Fibroblast of the aortic adventitia (primary cell): ENCODE data around the gene REXO2. TPM values are rescaled to one million over a fixed set of nuclear protein-coding genes. Genes with fewer than 3 reads are reported as not detected.

ENCODE experiments used
- DNase-seq: peaks from one replicate; pipeline ENCODE4 v3.0.0-alpha.2; 2010; ENCODE audit warnings: low read depth
- H3K4me3 ChIP-seq: 2 replicates; pipeline ENCODE4 v1.5.1; 2011; ENCODE audit warnings: low read depth, mild to moderate bottlenecking, control low read depth, low read length, moderate library complexity
- total RNA-seq: library from RNA; depleted of rRNA; stranded (reverse); fragments of >200 nt; gene quantifications from 2 replicates; pipeline ENCODE4 v1.2.3, GENCODE V29; 2012; ENCODE audit warnings: low replicate concordance
- TF ChIP-seq, protein P1 (sequence below): IDR thresholded peaks from 2 replicates; pipeline ENCODE4 v1.5.1; 2011; ENCODE audit warnings: mild to moderate bottlenecking, low read length, control low read depth, inconsistent platforms; ENCODE audit not compliant: insufficient read depth

Gene REXO2
- total RNA-seq, 1 donor: 162 TPM

DNA sequence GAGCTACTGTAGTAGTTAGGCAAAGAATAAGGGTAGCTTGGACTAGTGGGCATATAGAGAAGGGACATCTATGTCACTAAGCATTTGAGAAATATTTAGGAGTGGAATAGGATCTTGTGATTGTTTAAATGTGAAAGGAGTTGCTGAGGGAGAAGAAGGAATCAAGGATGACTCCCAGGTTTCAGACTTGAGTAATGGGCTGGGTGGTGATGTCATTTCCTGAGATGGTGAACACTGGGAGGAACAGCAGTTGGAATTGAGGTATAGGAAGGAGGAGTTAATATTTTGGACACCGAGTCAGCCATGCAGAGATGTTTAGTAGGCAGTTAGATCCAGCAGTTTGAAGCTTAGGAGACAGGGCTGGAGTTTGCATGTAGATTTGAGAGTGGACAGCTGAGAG, 40.1 kb downstream of the REXO2 start:
- TF ChIP-seq, protein P1, sequence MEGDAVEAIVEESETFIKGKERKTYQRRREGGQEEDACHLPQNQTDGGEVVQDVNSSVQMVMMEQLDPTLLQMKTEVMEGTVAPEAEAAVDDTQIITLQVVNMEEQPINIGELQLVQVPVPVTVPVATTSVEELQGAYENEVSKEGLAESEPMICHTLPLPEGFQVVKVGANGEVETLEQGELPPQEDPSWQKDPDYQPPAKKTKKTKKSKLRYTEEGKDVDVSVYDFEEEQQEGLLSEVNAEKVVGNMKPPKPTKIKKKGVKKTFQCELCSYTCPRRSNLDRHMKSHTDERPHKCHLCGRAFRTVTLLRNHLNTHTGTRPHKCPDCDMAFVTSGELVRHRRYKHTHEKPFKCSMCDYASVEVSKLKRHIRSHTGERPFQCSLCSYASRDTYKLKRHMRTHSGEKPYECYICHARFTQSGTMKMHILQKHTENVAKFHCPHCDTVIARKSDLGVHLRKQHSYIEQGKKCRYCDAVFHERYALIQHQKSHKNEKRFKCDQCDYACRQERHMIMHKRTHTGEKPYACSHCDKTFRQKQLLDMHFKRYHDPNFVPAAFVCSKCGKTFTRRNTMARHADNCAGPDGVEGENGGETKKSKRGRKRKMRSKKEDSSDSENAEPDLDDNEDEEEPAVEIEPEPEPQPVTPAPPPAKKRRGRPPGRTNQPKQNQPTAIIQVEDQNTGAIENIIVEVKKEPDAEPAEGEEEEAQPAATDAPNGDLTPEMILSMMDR: no peak
- H3K4me3 ChIP-seq: no peak overlapping the region
- DNase-seq: no peak

DNA sequence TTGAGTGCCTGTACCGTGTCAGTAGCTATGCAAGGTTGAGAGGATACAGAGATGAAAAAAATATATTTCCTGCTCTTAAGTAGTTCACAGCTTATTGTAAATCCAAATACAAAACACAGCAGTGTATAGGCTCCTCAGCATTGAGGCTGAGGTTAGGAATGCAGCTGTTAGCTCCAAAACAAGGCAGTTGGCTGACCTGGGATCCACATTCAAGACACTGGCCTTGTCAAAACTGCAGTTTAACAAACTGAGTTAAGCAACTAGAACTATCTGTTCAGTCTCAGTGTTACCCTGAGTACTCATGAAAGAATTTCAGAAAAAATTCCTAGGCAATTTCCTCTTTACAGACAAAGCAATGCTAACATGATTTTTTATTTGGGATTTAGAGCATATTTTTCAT, 42.8 kb downstream of the REXO2 start:
- TF ChIP-seq, protein P1: no peak
- DNase-seq: peak; percentile 12
- H3K4me3 ChIP-seq: no peak overlapping the region

DNA sequence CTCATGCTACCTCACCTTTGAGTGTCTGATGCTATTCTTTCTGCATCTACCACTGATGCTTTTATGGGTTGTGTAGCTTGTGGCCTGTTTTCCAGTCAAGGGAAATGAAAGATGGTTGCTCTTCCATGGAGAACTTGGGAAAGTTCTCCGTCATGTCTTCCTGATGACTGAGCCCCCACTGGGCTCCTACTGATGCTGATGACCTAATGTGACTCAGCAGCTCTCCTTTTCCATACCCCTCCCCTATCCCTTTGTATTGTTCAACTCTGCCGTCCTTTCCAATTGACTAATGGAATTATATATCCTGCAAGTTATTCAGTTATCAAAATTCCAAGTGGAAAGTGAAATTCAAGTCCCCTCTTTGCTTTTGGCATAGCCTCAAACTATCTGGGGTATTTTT, 44.7 kb downstream of the REXO2 start:
- TF ChIP-seq, protein P1: no peak
- no peak for DNase-seq
- H3K4me3 ChIP-seq: no peak overlapping the region

DNA sequence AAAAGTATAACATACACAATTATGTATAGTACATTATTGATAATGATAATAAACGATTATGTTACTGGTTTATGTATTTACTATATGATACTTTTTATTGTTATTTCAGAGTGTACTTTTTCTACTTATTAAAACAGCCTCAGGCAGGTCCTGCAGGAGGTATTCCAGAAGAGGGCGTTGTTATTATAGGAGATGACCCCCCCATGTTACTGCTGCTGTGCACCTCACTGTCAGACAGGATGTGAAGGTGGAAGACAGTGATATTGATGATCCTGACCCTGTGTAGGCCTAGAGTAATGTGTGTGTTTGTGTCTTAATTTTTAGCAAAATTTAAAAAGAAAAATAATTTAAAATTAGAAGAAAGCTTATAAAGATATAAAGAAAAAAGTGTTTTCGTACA, 57.6 kb downstream of the REXO2 start:
- TF ChIP-seq, protein P1: no peak
- no peak for DNase-seq
- H3K4me3 ChIP-seq: no peak overlapping the region

DNA sequence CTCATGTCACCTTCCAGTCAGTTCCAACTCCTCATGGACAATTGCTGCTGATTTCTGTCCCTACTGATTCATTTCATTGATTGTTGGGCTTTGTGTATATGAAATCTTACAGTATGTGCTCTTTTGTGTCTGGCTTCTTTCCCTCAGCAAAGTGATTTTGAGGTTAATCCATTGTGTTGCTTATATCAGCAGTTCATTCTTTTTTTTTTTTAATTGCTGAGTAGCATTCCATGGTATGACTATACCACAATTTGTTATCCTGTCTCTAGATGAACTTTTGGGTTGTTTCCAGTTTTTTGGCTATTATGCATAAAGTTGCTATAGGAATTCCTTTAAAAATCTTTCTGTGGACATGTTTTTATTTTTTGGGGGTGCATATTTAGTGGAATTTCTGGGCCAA, 60.5 kb downstream of the REXO2 start:
- TF ChIP-seq, protein P1: no peak
- DNase-seq: peak; percentile 56
- no peak overlapping the region for H3K4me3 ChIP-seq

Other genes with a start within 250 kb of the REXO2 start
- gene NNMT, start 143.1 kb upstream of the REXO2 start, total RNA-seq: 178 and 2,246 TPM in 2 replicates
- 2.5 and 4.2 TPM in 2 replicates for gene C11orf71, start 39.0 kb upstream of the REXO2 start, total RNA-seq
- gene RBM7, start 38.8 kb upstream of the REXO2 start, total RNA-seq: 5.6 and 45.6 TPM in 2 replicates
- not detected in 2 replicates for gene NXPE1, start 120.4 kb downstream of the REXO2 start, total RNA-seq
- gene NXPE4, start 156.3 kb downstream of the REXO2 start, total RNA-seq: not detected in 2 replicates
- 0.09 TPM in 1 of 2 replicates, not detected in the other for gene NXPE2, start 239.1 kb downstream of the REXO2 start, total RNA-seq